ENCODE measurements around the gene PADI3.

Gene PADI3

DNA sequence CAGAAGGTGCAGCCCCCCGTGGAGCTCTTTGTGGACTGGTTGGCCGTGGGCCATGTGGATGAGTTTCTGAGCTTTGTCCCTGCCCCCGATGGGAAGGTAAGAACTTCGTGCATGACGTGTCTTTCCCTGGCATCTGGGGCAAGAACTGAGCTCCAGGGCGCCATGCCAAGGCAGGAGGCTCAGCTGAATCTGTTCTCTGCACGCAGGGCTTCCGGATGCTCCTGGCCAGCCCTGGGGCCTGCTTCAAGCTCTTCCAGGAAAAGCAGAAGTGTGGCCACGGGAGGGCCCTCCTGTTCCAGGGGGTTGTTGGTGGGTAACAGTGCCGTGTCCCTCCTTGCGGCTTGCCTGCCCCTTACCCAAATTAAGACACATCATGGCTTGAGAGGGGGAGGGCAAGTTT, 27.7 kb downstream of the PADI3 start:
- no peak for DNase-seq

DNA sequence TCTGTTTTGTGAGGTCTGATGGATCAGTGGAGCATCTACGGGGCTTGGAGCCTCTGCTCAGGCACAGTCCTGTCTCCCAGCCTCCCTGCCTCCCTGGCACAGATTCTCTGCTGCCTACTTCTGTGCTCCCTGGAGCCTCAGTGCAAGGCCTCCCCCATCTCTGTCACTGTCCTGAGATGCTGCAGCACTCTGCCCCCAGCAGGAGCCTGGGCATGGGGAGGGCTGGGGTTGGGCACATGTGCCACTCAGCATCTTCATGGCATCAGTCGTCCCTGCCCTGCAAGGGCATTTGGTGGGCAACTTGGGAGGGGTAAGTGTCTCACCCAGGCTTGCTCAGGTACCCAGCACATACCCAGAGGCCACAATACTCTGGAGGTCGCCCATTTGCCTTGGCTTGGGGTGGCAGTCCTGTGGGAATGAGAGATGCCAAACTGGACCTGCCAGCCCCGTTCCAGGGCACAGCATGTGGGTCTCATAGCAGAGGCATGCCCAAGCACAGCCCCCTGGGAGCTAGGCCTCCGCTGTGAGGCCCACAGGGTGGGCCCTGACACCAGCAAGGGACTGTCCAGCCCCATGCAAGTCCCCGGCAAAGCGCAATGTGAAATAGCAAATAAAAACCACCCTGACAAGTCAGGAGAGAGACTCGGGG, 28.7 kb downstream of the PADI3 start:
- DNase-seq: no peak

DNA sequence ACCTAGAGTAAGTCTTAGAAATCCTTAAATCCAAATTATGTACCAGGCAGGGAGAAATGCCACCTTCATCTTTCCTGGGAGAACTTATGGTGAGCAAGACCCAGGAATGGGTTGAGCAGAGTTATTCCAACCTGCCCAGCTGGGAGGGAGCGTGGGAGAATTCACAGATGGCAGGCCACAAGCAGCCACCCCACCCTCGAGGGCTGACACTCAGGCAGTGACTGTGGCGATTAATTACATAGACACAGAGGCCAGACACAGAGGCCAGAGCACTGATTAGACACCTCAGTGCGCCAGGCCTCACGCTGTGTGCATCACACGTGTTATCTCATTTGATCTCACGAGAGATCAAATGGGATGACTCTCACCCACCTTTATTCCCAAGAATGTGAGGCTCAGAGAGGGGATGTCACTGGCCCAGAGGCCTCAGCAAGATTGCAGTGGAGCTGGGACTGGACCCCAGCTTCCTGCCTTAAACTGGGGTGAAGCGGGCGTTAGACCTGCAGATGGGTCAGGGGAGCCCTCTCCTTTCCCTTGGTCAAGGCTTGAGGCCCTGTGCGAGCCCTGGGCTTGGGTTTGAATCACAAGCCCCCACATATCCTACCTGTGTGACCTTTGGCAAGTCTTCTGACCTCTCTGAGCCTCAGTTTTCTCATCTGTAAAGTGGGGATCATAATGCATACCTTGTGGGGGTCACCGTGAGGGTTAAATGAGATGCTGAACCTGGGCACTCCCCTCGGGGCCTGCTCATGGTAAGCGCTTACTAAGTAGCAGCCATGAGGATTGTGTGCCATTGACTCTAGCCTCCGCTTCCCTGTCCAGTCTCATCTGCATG, 30.3 kb downstream of the PADI3 start:
- DNase-seq: no peak

DNA sequence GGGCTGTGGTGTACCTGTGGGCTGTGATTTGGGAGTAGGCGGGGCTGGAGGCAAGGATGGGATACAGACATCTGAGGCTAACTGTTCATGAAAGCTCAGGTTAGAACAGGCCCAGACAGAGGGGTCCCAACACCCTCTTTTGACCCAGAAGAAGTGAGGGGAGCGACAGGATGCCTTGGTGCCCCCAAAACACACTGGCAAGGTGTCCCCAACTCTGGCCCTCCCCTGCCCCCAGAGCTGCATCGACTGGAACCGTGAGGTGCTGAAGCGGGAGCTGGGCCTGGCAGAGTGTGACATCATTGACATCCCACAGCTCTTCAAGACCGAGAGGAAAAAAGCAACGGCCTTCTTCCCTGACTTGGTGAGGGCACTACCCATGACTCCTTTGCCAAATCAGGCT, 31.5 kb downstream of the PADI3 start:
- DNase-seq: no peak

DNA sequence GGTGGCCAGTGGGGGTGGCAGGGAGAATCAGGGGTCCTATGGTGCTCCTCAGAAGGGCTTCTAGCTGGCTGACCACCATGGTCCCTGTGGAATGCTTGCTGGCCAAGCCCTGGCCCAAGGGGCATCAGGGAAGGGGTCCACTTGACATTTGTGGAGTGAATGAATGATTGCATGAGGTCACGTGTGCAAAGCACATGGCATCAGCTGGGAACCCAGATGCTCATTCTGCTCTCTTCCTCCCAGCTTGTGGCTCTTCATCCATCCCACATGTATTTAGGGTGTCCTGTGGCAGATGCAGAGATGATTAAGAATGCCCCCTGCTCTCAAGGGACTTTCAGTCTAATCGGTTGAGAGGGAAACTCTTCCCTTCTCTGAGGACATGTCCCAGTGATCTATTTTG, 32.0 kb downstream of the PADI3 start:
- no peak for DNase-seq

DNA sequence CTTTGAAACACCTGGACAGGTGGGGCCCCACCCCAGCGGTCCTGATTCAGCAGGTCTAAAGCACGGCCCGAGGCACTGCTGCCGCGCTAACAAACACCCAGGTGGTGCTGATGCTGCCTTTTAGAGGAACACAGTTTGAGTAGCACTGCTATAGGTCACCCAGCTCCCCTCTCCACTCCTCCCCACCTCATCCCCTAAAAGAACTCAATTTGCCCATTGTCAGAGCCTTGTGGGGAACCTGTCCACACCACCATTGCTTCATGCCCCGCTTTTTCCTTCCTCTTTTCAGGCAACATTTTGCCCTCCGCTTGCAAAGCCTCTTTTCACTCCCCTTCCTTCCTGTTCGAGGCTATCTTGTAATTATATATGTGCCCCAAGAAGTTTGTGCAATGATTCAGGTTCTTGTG, 32.9 kb downstream of the PADI3 start:
- no peak for DNase-seq

DNA sequence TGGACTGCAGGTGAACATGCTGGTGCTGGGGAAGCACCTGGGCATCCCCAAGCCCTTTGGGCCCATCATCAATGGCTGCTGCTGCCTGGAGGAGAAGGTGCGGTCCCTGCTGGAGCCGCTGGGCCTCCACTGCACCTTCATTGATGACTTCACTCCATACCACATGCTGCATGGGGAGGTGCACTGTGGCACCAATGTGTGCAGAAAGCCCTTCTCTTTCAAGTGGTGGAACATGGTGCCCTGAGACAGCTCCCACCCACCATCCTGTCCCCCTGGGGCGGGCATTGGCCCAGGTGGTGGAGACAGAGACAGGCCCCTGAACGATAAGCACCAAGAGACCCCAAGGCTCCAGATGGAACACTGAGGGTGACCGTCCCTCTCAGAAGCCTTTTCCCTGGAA, 33.9 kb downstream of the PADI3 start:
- no peak for DNase-seq

DNA sequence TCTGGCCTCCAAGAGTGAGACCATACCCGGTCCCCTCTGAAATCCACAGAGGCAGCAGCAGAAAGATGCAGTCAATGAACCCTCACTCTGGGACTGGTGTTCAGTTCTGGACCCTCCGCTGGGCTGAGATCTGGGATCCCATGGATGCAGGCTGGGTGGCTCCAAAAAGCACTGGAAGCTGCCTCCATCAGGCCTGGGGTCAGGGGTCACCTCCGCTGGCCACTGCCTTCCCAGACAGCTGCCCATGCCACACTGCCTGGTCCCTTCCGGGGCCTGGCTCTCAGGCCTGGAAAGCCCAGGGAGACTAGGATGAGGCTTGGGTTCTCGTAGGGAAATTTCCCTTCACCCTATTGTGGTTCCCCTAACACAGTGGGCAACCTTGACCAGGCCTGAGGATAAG, 37.7 kb downstream of the PADI3 start:
- DNase-seq: no peak

DNA sequence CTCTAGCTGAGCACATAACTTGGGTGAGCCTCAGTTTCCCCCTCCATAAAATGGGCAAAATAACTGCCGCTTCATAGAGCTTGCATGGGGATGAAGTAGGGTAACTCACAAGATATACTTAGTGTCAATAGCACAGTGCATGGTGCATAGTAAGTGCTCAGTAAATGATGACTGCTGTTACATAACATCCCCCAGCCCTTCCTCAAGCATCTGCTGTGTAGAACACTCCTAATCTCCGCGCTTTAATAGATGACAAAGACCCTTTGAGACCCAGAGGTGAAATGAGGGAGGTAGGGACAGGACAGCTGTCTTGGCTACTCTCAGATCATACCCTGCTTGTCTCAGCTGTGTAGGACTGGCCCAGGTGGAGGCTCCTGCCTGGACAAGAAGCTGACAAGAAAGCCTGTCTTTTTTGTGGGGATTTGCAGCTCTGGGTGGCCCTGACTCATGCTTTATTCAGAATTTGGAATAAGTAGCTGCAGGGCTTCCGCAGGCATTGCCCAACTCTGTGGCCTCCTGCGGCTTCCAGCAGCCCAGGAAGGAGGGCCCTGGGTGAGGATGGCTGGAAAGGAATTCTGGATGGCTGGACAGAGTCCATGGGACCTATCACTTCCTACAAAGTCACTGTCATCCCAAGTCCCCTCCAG, 38.4 kb downstream of the PADI3 start:
- no peak for DNase-seq

DNA sequence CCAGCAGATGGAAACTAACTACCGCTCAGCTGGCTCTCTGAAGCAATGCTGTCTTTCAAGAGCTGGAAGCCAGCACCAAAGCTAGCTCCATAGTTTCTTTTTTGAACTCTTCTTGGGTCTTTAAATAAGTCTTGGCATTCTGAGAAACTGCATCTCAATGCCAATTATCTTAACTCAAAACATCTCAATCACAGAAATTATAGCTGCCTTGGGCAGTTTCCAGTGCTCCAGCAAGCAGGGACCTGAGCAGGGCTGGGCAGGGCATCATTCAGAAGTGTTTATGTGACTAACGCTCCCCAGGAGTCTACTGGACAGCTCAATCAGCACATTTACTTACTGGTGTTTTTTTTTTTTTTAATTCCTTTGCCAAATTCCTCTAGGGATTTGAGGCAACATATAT, 40.8 kb downstream of the PADI3 start:
- no peak for DNase-seq

DNA sequence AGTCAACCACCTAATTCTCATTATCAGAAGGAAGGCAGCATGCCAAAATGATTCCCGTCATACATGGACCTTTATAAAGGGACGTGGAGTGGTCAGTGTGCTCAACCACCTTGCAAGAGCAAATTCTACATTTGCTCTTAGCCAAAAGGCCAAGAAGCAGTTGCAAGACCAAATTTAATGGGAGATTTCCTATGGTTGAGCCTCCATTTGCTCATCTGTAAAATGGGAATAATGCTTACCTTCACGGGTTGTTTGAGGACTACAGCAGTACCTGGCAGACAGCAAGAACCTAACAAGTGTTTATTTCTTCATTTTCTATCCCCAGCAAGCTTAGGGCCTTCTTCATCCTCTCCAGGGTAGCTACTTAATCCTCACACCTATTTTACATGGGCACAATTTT, 41.7 kb downstream of the PADI3 start:
- no peak for DNase-seq

DNA sequence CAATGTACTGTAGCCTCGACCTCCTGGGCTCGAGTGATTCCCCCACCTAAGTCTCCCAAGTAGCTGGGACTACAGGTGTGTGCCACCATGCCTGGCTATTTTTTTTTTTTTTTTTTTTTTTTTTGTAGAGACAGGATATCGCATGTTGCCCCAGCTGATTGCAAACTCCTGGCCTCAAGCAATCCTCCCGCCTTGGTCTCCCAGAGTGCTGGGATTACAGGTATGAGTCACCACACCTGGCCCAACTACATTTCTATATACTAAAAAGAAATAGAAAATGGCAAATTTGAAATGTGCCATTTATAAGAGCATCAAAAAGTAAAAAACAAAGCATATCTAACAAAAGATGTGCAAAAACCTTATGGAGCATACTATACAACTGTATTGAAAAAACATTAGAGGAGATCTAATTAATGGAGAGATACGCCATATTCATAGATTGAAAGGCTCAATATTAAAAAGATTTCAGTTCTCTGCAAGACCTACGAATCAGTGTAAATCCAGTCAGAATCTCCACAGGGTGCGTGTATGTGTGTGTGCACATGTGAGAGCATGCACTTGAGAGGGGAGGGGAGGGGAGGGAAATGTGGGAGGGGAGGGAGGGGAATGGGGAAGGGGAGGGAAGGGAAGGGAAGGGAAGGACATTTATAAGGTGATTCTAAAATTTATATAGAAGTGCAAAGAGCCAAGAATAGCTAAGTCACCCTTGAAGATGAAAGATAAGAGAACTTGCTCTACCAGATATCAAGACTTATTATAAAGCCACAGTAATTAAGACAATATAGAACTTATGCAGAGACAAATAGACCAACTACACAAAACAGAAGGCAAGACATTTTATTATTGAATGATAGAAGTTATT, 43.6 kb downstream of the PADI3 start:
- no peak for DNase-seq

DNA sequence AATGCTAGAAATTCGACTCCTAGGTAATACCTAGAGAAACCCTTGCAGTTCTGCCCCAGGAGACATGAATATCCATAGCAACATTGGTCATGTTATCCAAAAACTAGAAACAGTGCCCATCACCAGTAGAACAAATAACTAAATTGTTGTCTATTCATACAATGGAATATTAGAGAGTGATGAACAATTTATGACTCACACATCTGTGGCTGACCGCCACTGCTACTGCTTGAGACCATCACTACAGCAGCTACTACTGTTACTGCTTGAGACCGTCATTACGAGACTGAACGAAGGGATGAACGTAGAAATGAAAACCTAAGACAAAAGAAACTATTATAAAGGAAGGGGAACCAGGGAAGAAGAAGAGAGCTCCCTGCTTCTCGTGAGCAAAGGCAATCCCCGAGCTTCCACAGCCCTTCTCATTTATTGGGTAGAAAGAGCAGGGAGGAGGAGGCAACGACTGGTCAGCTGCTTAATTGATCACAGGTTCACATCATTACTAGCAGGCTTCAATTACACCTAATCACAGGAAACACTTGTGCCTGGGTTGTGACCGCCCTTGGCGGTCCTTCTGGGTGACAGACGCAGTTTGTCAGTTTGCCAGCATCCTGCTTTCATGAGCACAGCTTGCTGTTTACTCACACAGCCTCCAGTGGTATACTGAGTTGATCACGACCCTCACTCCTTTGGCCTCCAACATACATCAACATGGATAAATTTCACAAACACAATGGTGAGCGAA, 45.0 kb downstream of the PADI3 start:
- DNase-seq: no peak

DNA sequence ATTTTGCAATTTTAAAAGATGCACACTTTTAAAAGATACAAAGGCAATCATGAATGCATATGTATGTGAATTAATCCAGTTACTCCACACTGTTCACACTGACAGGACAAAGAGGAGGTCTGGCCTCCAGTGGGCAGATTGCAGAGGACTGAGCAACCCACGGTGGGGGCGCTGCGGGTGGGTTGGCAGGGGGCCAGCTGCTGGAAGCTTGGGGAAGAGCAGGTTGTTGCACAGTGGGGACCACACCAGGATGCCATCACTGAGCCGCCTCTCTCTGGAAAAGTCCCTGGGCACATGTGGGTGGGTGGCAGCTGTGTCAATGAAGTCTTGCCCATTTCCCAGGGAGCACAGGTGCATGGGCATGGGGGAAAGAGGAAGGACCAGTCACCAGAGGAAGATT, 46.4 kb downstream of the PADI3 start:
- no peak for DNase-seq

DNA sequence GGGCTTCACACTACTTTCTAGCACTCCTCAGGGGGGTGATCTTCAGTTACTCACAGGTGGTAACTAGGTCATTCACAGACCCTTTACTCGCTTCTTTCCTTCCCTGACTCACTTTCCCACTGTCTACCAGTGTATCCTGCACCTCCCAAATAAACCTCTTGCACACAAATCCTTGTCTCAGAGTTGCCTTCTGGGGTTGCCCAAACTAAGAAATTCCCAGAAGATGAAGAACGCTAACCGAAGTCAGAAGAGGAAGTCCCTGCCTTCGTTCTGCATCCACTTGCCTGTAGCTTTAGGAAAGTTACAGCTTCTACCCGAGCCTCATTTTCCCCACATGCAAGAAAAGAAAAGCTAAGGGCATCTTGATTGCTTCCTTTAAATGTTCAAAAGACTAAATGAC, 47.2 kb downstream of the PADI3 start:
- DNase-seq: no peak

DNA sequence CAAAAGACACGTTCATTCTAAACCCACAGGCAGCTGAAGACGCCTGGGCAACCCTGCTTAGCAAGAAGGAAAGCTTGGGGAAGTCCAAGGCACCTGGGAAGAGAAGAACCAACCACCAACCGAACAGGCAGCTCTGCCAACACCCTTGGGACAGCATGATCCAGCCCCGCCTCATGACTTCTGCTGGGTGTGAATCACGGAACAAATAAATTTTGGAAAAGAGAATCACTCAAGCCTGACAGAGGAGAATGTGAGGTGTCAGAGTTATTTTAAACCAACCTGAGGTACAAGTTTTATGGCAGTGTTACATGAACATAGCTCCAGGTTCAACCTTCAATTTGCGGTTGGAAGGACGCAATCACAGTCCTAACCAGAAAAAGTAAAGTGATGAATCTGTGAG, 49.1 kb downstream of the PADI3 start:
- no peak for DNase-seq

DNA sequence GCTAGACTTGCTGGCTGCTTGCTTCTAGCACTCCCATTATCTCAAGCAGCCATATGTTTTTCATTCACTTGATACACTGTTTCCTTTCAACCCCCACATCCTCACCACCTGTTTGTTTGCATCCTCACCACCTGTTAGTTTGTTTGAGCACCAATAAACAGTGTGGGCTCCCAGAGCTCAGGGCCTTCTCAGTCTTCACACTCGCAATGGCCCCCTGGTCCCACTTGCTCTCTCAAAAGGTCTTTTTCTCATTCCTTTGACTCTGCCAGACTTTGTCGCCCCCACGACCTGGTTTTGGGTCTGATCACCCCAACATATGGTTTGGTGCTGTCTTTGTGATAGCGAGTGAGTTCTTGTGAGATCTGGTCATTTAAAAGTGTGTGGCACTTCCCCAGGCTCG, 52.9 kb downstream of the PADI3 start:
- DNase-seq: peak; percentile 38

DNA sequence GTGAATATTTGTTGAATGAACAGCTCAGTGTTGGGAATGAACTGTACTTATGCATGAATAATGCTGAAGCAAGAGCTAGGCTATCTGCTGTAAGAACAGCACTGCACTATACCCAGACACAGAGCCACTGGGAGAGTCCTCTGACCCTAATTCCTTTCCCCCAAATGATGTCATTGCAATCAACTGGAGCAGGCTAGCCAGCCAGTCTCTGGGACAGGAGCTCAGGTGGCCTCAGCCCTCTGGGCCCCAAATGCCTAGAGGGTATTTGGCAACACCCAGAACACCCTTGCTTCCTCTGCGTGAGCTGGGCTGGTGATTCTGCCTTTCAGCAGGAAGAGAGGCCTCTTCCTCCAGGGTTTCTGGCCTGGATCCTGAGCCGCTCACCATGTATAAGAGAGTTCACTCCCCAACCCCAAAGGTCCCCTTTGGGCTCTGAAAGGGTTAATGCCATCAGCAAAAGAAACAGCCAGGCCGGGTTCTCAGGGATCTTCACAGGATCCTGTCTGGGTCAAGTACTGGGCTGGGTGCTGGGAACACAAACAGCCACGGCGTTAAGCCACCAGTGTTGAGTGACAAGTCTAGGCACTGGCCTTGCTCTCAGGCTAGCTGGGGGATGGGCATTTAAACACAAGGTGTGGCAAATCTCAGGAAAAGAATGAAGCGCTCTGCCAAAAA, 55.4 kb downstream of the PADI3 start:
- no peak for DNase-seq

DNA sequence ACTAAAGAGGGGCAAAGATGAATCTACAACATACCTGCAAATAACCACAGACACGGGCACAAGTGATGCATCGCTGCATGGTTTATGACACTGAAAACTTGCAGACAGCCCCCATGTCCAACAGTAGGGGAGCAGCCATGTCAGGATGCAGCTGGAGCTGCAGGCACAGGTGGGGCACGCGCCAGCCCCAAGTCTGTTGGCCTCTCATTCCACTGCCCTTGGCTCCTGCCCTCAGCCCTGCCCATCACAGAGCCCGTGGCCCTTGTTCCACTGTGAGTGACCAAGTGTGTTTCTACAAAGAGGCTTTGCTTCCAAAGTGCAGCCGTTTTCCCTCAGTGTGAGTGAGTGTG, 55.9 kb downstream of the PADI3 start:
- no peak for DNase-seq

DNA sequence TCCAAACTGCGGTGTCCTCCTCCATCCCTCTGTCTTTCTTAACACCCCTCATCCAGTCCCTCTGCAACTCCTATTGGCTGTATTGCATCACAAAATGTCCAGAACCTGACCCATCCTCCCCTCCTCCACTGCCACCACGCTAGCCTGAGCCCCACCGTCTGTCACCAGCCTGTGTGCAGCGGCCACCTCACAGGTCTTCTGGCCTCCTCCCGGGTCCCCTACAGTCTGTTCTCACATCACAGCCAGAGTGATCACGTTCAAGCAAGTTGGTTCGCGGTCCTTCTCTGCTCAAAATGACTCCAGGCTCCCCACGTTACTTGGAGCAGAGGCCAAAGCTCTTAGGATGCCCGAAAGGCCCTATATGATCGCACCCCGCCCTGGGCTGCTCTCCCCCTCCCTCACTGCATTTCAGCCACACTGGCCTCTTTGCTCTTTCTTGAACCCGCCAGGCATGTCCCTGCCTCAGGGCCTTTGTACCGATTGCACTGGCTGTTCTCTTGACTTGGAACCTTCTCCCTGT, 56.7 kb downstream of the PADI3 start:
- no peak for DNase-seq

DNA sequence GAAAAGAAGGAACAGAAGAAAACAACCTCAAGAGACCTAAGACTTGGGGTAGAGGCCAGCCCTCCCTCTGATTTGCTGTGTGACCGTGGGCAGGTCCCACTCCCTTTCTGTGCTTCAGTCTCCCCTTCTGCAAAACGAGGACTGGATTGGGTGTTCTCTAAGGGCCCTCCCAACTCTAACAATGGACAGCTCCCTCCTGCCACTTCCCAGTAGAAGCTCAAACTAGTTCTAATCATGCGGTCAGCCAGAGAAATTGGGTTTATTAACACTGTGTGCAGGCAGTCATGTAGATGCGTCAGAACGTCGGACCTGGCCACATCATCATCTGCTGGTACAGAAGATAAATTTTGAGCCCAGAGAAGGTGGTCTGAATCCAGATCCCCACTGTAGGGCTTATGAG, 57.5 kb downstream of the PADI3 start:
- DNase-seq: no peak

DNA sequence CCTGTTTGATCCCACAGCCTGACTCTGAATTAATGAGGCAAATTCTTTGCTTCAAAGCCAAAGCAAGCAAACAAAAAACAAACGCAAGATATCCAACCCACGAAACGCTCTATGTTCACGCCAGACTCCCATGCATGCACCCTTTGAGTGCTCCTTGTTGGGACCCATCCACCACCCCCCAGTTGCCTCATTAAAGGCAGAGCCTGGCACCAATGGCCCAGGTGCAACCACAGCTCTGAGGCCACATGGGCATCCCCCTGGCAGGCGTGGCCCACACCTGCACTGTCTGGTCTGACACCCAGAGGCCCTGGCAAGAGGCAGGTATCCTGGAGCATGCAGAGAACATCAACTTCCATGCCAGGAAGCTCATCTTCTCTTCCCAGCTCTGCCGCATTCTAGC, 58.0 kb downstream of the PADI3 start:
- no peak for DNase-seq
